Stomach (tissue), 4 donors: Measurements from ENCODE around the gene RNASE13.

Experiments
- CTCF ChIP-seq, 7 experiments: fragments of 450-650 bp in 4 of 7; fragments of 200-600 bp in 3 of 7; sonication (generic) in 3 of 7; IDR thresholded peaks; one replicate each; pipeline ENCODE4 v1.5.1; 2016 to 2019; ENCODE audit warnings: antibody characterized with exemption in 7 of 7, control low read depth in 2 of 7, mild to moderate bottlenecking in 1 of 7
- EP300 ChIP-seq: sonication (generic); formaldehyde crosslinking; IDR thresholded peaks from one replicate; pipeline ENCODE4 v1.6.1; 2017; ENCODE audit warnings: antibody characterized with exemption
- POLR2A ChIP-seq, 4 donors: fragments of 450-650 bp; IDR thresholded peaks; one replicate each; pipeline ENCODE4 v1.6.1; 2016; ENCODE audit warnings: antibody characterized with exemption in 4 of 4, control low read depth in 2 of 4, mild to moderate bottlenecking in 1 of 4, moderate library complexity in 1 of 4
- POLR2AphosphoS5 ChIP-seq, 3 donors: sonication (generic); formaldehyde crosslinking; IDR thresholded peaks; one replicate each; pipeline ENCODE4 v1.6.1; 2016; ENCODE audit warnings: antibody characterized with exemption in 3 of 3

- TF ChIP-seq POLR2A (IDR thresholded peaks at IDR 0.05) (no peak), CTCF (IDR thresholded peaks at IDR 0.05) (no peak), POLR2AphosphoS5 (IDR thresholded peaks at IDR 0.05) (no peak), EP300 (no peak)
Observed at GRCh38 chr14:21049271-21049673, 14.7 kb upstream of the RNASE13 start.
